NT2/D1 (cell line): ENCODE measurements around the gene PPDPF.
A peak's percentile ranks its signal among the peaks of the same experiment; 100 is the strongest.
"Not testable (repeated sequence)": the region's sequence is repeated elsewhere in the genome, so short reads cannot be mapped to it uniquely, and the experiment has no call there.

Experiments
- DNase-seq: peaks from one replicate; pipeline ENCODE4 v3.0.0-alpha.2; 2011; ENCODE audit warnings: low read depth, low spot score
- H3K27me3 ChIP-seq: 2 replicates; pipeline ENCODE4 v1.6.0; 2011; ENCODE audit warnings: mild to moderate bottlenecking; ENCODE audit not compliant: insufficient read length, insufficient read depth
- H3K36me3 ChIP-seq: 2 replicates; pipeline ENCODE4 v1.6.1; 2011; ENCODE audit warnings: mild to moderate bottlenecking, low read length, mixed read lengths; ENCODE audit not compliant: insufficient read depth, insufficient read length
- H3K4me1 ChIP-seq: 2 replicates; pipeline ENCODE4 v1.5.1; 2011; ENCODE audit not compliant: insufficient read depth, insufficient read length
- H3K4me3 ChIP-seq: 2 replicates; pipeline ENCODE4 v1.5.1; 2011; ENCODE audit warnings: low read depth; ENCODE audit not compliant: insufficient read length
- H3K9ac ChIP-seq: 2 replicates; pipeline ENCODE4 v1.6.0; 2011; ENCODE audit warnings: low read depth; ENCODE audit not compliant: insufficient read length
- H3K9me3 ChIP-seq: 2 replicates; pipeline ENCODE4 v1.5.1; 2011; ENCODE audit warnings: mild to moderate bottlenecking, low read length; ENCODE audit not compliant: insufficient read depth
- SUZ12 ChIP-seq: IDR thresholded peaks from 2 replicates; pipeline ENCODE4 v1.6.1; 2011; ENCODE audit not compliant: insufficient read length, insufficient read depth; ENCODE audit errors: extremely low read depth
- YY1 ChIP-seq: IDR thresholded peaks from 2 replicates; pipeline ENCODE4 v1.6.1; 2011; ENCODE audit not compliant: insufficient read length, insufficient read depth
- ZNF274 ChIP-seq: IDR thresholded peaks from 2 replicates; pipeline ENCODE4 v1.6.1; 2011; ENCODE audit warnings: mild to moderate bottlenecking, low read depth, low read length

PPDPF gene

DNA sequence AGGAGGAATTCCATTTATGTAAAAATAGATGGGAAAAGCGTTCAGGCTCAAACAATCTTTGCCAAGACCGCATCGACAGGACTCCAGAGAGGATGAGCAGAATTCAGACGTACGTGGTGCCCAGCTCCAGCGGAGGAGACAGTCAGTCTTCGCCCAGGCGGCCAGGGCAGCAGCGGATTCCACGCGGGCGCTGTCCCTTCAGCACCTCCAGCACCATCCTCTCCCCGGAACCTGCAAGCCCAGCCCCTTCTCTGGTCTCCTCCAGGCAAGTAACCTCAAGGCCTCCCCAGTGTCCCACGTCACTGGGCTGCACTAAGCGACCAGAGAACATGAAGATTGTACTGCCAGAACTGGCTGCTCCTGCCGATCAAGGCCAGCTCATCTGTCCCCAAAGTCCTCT is 45.4 kb upstream of the PPDPF start:
- Histone ChIP-seq H3K9ac (no peak overlapping the region), H3K4me1 (peaks cover 38% of the 10 kb centered on the region), H3K27me3 (peaks cover 32% of the 10 kb centered on the region), H3K4me3 (no peak overlapping the region), H3K36me3 (peaks cover 4% of the 10 kb centered on the region), H3K9me3 (no peaks in the 10 kb centered on the region)
- DNase-seq: peak; percentile 62
- TF ChIP-seq YY1: no peak
- no peak for TF ChIP-seq ZNF274
- no peak for TF ChIP-seq SUZ12

DNA sequence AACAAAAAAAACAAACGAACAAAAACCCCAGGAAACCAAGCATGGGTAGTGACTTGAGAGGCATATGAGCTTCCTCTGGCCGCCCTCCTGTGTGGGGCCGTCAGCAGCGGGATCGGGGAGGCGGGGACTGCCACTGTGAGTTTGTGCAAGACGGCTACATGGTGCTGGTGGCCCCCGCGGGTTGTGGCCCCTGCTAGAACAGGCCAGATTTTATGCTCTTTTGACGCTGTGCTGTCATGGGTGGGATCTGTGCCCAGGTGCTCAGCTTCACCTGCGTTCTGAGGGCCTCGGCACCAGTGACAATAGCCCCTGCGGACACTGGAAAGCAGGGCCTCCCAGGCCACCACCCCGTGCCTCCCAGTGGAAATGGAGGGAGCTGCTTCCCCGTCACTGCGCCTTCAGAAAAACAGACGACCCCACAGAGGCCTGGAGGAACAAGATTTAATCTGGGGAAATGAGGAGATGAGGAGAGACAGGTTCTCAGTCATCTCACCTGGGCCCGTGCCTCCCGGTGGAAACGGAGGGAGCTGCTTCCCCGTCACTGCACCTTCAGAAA is 43.4 kb upstream of the PPDPF start:
- Histone ChIP-seq H3K9ac (peak overlapping the region; percentile 2), H3K4me3 (no peak overlapping the region), H3K27me3 (peaks cover 32% of the 10 kb centered on the region), H3K9me3 (no peaks in the 10 kb centered on the region), H3K36me3 (no peaks in the 10 kb centered on the region), H3K4me1 (peaks cover 39% of the 10 kb centered on the region)
- no peak for DNase-seq
- no peak for TF ChIP-seq SUZ12
- no peak for TF ChIP-seq YY1
- TF ChIP-seq ZNF274: no peak

DNA sequence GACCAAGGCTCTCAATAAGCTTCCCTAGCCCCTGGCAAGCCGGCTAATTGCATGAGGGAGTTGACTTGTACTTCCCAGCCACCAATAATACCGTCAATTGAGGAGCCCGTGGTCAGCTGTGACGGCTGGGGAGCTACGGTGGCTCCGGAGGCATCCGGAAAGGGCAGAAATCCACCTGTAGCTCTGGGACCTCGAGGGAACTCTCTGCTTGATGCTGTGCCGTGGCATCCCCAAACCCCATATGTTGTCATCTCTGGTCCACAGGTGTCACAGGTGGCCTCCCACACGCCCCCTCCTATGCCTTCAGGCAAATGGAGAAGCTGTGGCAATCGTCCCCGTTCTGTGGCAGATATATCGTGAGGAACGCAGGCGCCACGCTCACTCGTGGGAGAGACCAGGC is 42.6 kb upstream of the PPDPF start:
- Histone ChIP-seq H3K4me1 (peaks cover 46% of the 10 kb centered on the region), H3K27me3 (peaks cover 31% of the 10 kb centered on the region), H3K9me3 (no peaks in the 10 kb centered on the region), H3K4me3 (no peak overlapping the region), H3K9ac (peak overlapping the region; percentile 45), H3K36me3 (no peaks in the 10 kb centered on the region)
- TF ChIP-seq YY1 (no peak), ZNF274 (no peak), SUZ12 (no peak)
- DNase-seq: no peak

DNA sequence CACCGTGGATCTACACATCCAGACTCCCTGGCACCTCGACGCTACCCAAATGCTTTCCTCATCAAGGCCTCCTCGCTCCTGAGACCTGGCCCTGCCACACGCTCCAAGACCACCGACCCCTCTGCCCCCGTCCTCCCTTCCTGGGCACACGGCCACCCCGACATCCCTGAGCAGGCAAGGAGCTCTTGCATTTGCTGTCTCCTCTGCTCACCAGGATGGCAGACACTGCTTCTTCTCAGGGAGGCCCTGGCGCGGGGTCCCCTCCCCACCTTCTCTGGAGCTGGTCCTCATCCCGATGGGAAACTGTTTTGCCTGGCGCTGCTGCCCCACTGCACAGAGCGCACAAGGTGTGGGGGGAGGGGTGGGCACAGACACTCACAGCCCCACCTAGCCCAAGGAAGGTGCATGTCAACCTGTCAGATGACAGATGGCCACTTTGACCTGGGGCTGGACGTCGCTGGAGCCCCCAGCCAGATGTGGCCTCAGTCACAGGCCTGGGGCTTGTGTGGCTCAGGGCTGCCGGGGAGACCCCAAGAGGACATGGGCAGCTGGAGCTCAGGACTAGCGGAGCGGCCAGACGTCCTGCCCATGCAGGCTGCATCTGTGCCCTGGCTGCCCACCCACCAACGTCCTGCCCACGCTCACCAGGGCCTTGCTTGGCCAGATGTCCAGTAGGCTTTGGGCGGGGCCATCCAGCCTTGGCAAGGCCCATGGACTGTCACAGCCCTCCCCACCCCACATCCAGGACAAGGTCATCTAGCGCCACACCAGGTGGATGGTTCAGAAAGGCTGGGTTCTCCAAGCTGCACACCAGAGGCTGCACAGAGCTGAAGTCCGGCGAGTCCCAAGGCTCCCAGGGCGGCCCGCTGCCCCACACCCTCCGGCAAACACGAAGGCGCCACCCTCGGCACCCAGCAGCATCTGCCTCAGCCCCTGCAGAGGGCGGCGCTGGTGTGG is 41.9 kb upstream of the PPDPF start:
- TF ChIP-seq SUZ12 (no peak), YY1 (no peak), ZNF274 (no peak)
- DNase-seq: no peak
- Histone ChIP-seq H3K9ac (no peak overlapping the region), H3K9me3 (no peaks in the 10 kb centered on the region), H3K27me3 (peaks cover 25% of the 10 kb centered on the region), H3K36me3 (no peaks in the 10 kb centered on the region), H3K4me1 (peaks cover 40% of the 10 kb centered on the region), H3K4me3 (no peak overlapping the region)

DNA sequence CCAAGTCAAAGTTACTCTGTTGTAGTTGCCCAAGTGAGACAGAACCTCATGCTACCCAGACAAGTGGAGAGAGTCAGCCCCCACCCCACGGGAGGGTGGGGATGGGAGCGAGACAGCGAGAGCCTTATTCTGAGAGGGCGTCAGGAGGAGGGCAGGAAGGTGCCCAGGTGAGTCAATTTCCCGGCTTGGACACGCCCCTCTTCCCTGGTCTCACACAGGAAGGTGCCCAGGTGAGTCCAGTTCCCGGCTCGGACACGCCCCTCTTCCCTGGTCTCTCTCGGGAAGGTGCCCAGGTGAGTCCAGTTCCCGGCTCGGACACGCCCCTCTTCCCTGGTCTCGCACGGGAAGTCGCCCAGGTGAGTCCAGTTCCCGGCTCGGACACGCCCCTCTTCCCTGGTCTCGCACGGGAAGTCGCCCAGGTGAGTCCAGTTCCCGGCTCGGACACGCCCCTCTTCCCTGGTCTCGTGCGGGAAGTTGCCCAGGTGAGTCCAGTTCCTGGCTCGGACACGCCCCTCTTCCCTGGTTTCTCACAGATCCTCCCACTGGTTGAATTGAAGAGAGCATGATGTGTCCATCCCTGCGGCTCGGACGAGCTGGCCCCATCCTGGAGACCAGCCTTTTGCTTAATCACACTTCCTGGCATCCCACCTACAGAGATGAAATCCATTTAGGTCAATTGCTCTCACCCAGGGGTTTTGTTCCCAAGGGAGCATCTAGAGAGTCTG is 40.7 kb upstream of the PPDPF start:
- not testable (repeated sequence) for H3K9me3 ChIP-seq
- peaks cover 12% of the 10 kb centered on the region for H3K27me3 ChIP-seq

DNA sequence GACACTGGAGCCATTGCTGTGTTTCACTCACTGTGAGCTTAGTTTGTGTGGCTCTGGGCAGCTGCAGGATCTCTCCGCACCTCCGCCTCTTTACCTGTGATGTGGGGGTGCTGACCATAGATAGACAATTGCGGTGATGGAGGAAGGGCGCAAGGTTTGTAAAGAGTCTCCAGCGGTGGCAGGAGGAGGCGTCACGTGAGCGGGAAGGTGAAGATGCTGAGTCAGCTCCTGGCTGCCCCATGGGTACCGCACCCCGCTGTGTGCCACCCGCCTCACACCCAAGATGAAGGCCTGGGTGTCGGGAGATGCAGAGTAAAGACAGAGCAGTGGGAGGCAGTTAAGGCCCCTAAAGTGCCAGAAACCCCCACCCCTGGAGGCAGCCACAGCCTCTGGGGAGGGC is 39.1 kb upstream of the PPDPF start:
- TF ChIP-seq ZNF274 (no peak), YY1 (no peak), SUZ12 (no peak)
- Histone ChIP-seq H3K27me3 (no peaks in the 10 kb centered on the region), H3K4me3 (no peak overlapping the region), H3K9me3 (no peaks in the 10 kb centered on the region), H3K4me1 (peaks cover 38% of the 10 kb centered on the region), H3K9ac (peak overlapping the region; percentile 57), H3K36me3 (no peaks in the 10 kb centered on the region)
- DNase-seq: no peak

More for the DNA sequence above, 40.7 kb upstream of the PPDPF start:
- not testable (repeated sequence) for H3K4me3 ChIP-seq, H3K9ac ChIP-seq, H3K36me3 ChIP-seq, DNase-seq
- H3K4me1 ChIP-seq: peaks cover 35% of the 10 kb centered on the region

DNA sequence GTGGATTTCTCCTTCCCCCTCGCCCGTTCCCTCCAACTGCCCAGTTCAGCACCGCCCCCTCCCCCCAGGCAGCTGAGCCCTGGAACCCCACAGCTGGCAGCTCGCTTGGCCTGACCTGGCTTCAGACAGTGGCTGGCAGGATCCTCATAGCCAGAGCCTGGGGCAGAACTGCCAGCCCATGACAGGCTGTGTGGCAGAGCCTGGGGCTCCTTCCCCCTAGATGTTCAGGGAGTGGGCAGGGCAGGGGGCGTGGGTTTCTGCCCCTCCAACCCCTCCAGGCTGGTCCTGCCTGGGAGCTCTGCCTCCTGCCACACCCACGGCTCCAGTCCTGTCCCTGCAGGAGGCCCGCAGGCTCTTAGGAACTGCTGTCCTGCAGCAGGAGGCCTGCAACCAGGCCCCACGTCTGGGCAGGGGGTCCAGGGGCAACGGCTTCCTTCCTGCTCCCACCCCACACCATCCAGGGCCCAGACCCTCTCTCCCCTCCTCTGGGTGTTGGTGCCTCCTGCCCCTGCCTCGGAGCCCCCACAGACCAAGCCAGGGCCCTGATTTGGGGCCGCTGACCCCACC is 38.5 kb upstream of the PPDPF start:
- no peak for DNase-seq
- no peaks in the 10 kb centered on the region for H3K27me3 ChIP-seq
- H3K9ac ChIP-seq: peak overlapping the region; percentile 57
- no peak for TF ChIP-seq ZNF274
- no peak for TF ChIP-seq SUZ12
- TF ChIP-seq YY1: no peak
- no peaks in the 10 kb centered on the region for H3K36me3 ChIP-seq
- H3K4me1 ChIP-seq: peaks cover 37% of the 10 kb centered on the region
- H3K9me3 ChIP-seq: no peaks in the 10 kb centered on the region
- H3K4me3 ChIP-seq: no peak overlapping the region
